Mesenchymal stem cell (in vitro differentiated cells and primary cell): ENCODE measurements around the gene NDC1.

Source experiments
- DNase-seq: peaks from one replicate; pipeline ENCODE4 v3.0.0-alpha.2; 2013
- H2AFZ ChIP-seq: one replicate; pipeline ENCODE4 v1.6.1; 2013; ENCODE audit warnings: low read depth, mild to moderate bottlenecking, control low read depth, inconsistent platforms, low read length, moderate library complexity
- H2AK5ac ChIP-seq: 2 replicates; pipeline ENCODE4 v1.6.1; 2013; ENCODE audit warnings: low read length, moderate library complexity, mild to moderate bottlenecking, inconsistent platforms; ENCODE audit not compliant: severe bottlenecking
- H2BK120ac ChIP-seq: one replicate; pipeline ENCODE4 v1.6.1; 2013; ENCODE audit warnings: low read depth, mild to moderate bottlenecking, inconsistent platforms, low read length, moderate library complexity
- H2BK12ac ChIP-seq, 2 experiments: one replicate each; pipeline ENCODE4 v1.6.1; 2013; ENCODE audit warnings: inconsistent platforms in 2 of 2, low read length in 2 of 2, mild to moderate bottlenecking in 2 of 2, moderate library complexity in 2 of 2, control low read depth in 1 of 2
- H2BK15ac ChIP-seq: one replicate; pipeline ENCODE4 v1.6.1; 2013; ENCODE audit warnings: mild to moderate bottlenecking, low read depth, inconsistent platforms; ENCODE audit not compliant: poor library complexity, severe bottlenecking
- H2BK5ac ChIP-seq: 2 replicates; pipeline ENCODE4 v1.6.1; 2013; ENCODE audit warnings: low read depth, mild to moderate bottlenecking, low read length, control low read depth, inconsistent platforms; ENCODE audit not compliant: poor library complexity, severe bottlenecking
- H3K14ac ChIP-seq, 2 experiments: one replicate each; pipeline ENCODE4 v1.6.1; 2013; ENCODE audit warnings: inconsistent platforms in 2 of 2, low read length in 2 of 2, control low read depth in 1 of 2, mild to moderate bottlenecking in 1 of 2, moderate library complexity in 1 of 2
- H3K18ac ChIP-seq, 2 experiments: one replicate each; pipeline ENCODE4 v1.6.1; 2013; ENCODE audit warnings: inconsistent platforms in 2 of 2, low read length in 2 of 2, control low read depth in 1 of 2, low read depth in 1 of 2, mild to moderate bottlenecking in 1 of 2
- H3K23ac ChIP-seq, 2 experiments: one replicate each; pipeline ENCODE4 v1.6.1; 2013; ENCODE audit warnings: inconsistent platforms in 2 of 2, low read length in 2 of 2, mild to moderate bottlenecking in 2 of 2, moderate library complexity in 2 of 2, control low read depth in 1 of 2
- H3K27ac ChIP-seq: 2 replicates; pipeline ENCODE4 v1.5.1; 2013; ENCODE audit warnings: mild to moderate bottlenecking, moderate library complexity, low read length, control low read depth, inconsistent platforms; ENCODE audit not compliant: poor library complexity, severe bottlenecking
- H3K27me3 ChIP-seq, 2 experiments: 2 replicates each; pipeline versions ENCODE4 v1.6.1 to v1.7.0; 2013; ENCODE audit warnings: low read length in 2 of 2, mild to moderate bottlenecking in 2 of 2, moderate library complexity in 2 of 2, control low read depth in 1 of 2, inconsistent platforms in 1 of 2; ENCODE audit not compliant: control insufficient read depth in 1 of 2, insufficient read depth in 1 of 2
- H3K36me3 ChIP-seq, 2 experiments: 2 replicates each; pipeline versions ENCODE4 v1.6.1 to v1.7.0; 2013; ENCODE audit warnings: low read length in 2 of 2, control low read depth in 1 of 2, inconsistent platforms in 1 of 2, low read depth in 1 of 2, mild to moderate bottlenecking in 1 of 2; ENCODE audit not compliant: insufficient read depth in 2 of 2, control insufficient read depth in 1 of 2
- H3K4ac ChIP-seq, 2 experiments: one replicate each; pipeline ENCODE4 v1.6.1; 2013; ENCODE audit warnings: inconsistent platforms in 2 of 2, low read length in 2 of 2, mild to moderate bottlenecking in 2 of 2, moderate library complexity in 2 of 2, control low read depth in 1 of 2, low read depth in 1 of 2
- H3K4me1 ChIP-seq: 2 replicates; pipeline ENCODE4 v1.6.1; 2013; ENCODE audit warnings: low read depth, low read length, control low read depth; ENCODE audit not compliant: control insufficient read depth, insufficient read depth
- H3K4me2 ChIP-seq: 2 replicates; pipeline ENCODE4 v1.6.1; 2013; ENCODE audit warnings: low read length, mild to moderate bottlenecking, inconsistent platforms; ENCODE audit not compliant: poor library complexity, severe bottlenecking
- H3K4me3 ChIP-seq, 2 experiments: 2 replicates each; pipeline versions ENCODE4 v1.5.1 to v1.7.0; 2013; ENCODE audit warnings: low read length in 2 of 2, mild to moderate bottlenecking in 2 of 2, control low read depth in 1 of 2, low read depth in 1 of 2; ENCODE audit not compliant: insufficient read depth in 1 of 2
- H3K79me1 ChIP-seq: replicated peaks from 2 replicates; pipeline ENCODE4 v1.6.1; 2013; ENCODE audit warnings: mild to moderate bottlenecking, control low read depth, low read length, inconsistent platforms; ENCODE audit not compliant: poor library complexity, severe bottlenecking
- H3K9ac ChIP-seq: 2 replicates; pipeline ENCODE4 v1.7.0; 2013; ENCODE audit warnings: mild to moderate bottlenecking, low read length, moderate library complexity
- H3K9me3 ChIP-seq: 2 replicates; pipeline ENCODE4 v1.7.0; 2013; ENCODE audit warnings: mild to moderate bottlenecking, low read length; ENCODE audit not compliant: control insufficient read depth
- H4K8ac ChIP-seq: one replicate; pipeline ENCODE4 v1.6.1; 2013; ENCODE audit warnings: inconsistent platforms, mild to moderate bottlenecking, low read length, moderate library complexity
- H4K91ac ChIP-seq: one replicate; pipeline ENCODE4 v1.6.1; 2013; ENCODE audit warnings: mild to moderate bottlenecking, low read length, inconsistent platforms
- WGBS: methylation state at CpG from one replicate; pipeline ENCODE4 v1.1.7; 2013; ENCODE audit warnings: mixed read lengths; 5-methylcytosine and 5-hydroxymethylcytosine counted together

NDC1 gene

GRCh38 chr1:53738205-53739108 is 99.6 kb downstream of the NDC1 start:
- H3K27me3 ChIP-seq = peaks cover 0 to 43% of the 10 kb centered on the region in 2 experiments
- H3K23ac ChIP-seq = peak overlapping the region in 1 of 2 experiments; percentile 87
- peak overlapping the region in 1 of 2 experiments; percentile 68 for H3K14ac ChIP-seq
- peak overlapping the region; percentile 65 for H3K9ac ChIP-seq
- peaks cover 28% of the 10 kb centered on the region for H3K4me1 ChIP-seq
- H3K18ac ChIP-seq = peak overlapping the region; percentile 45 to 81
- H4K8ac ChIP-seq = peak overlapping the region; percentile 22
- H3K79me1 ChIP-seq = no peaks in the 10 kb centered on the region
- H2BK15ac ChIP-seq = no peak overlapping the region
- 2% methylated on average over 80 of the region's 101 CpGs for WGBS
- no peaks in the 10 kb centered on the region for H3K36me3 ChIP-seq
- peak overlapping the region; percentile 46 for H2AFZ ChIP-seq
- no peak overlapping the region for H4K91ac ChIP-seq
- H2BK12ac ChIP-seq = peak overlapping the region in 1 of 2 experiments; percentile 10
- no peaks in the 10 kb centered on the region for H3K9me3 ChIP-seq
- H3K27ac ChIP-seq = peak overlapping the region; percentile 70
- peak overlapping the region; percentile 81 to 95 for H3K4me3 ChIP-seq
- H2AK5ac ChIP-seq = peak overlapping the region; percentile 53
- no peak overlapping the region for H2BK5ac ChIP-seq
- DNase-seq = no peak
- peak overlapping the region in 1 of 2 experiments; percentile 6 for H3K4ac ChIP-seq
- H3K4me2 ChIP-seq = peak overlapping the region; percentile 95
- H2BK120ac ChIP-seq = no peak overlapping the region

DNA sequence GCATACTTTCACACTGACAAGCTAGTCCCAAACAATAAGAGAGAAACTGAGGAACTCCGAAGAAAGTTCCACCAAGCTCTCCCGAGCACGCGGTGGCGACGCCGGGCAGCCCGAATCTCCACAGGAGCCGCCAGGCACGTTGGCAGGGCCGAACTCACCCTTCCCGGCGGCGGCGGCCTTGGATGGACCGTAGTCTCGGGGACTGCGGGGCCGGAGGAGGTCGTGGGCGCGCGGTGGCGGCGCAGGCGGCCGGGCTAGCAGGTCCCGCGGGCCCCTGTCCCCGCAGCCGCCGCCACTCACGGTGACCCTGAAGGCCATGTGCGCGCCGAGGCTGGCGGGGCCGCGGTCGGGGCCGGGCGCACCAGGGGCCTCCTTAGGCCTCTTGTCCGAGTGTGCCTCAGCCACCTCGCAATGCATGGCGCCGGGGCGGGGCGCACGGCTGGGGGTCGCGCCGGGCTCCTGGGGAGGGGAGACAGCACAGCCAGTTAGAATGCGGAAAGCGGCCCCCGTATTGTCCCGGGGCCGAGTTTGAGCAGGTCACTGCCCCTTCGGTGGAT is 100.4 kb downstream of the NDC1 start:
- DNase-seq = no peak
- no peak overlapping the region for H3K23ac ChIP-seq
- no peaks in the 10 kb centered on the region for H3K79me1 ChIP-seq
- peaks cover 28% of the 10 kb centered on the region for H3K4me1 ChIP-seq
- peak overlapping the region; percentile 40 for H2BK5ac ChIP-seq
- peaks cover 0 to 43% of the 10 kb centered on the region in 2 experiments for H3K27me3 ChIP-seq
- no peak overlapping the region for H3K14ac ChIP-seq
- H2AK5ac ChIP-seq = no peak overlapping the region
- no peaks in the 10 kb centered on the region for H3K9me3 ChIP-seq
- WGBS = 6% methylated on average over 49 of the region's 58 CpGs
- H2BK15ac ChIP-seq = peak overlapping the region; percentile 57
- H3K36me3 ChIP-seq = no peaks in the 10 kb centered on the region
- H4K91ac ChIP-seq = no peak overlapping the region
- peak overlapping the region; percentile 81 to 95 for H3K4me3 ChIP-seq
- H2BK120ac ChIP-seq = no peak overlapping the region
- peak overlapping the region; percentile 95 for H3K4me2 ChIP-seq
- peak overlapping the region; percentile 99 for H3K27ac ChIP-seq
- no peak overlapping the region for H2BK12ac ChIP-seq
- H4K8ac ChIP-seq = no peak overlapping the region
- H3K18ac ChIP-seq = no peak overlapping the region
- H3K9ac ChIP-seq = peak overlapping the region; percentile 65
- no peak overlapping the region for H3K4ac ChIP-seq
- H2AFZ ChIP-seq = peak overlapping the region; percentile 46

GRCh38 chr1:53736290-53736689 is 101.8 kb downstream of the NDC1 start:
- WGBS = 70% methylated on average over 10 of the region's 11 CpGs
- H2BK15ac ChIP-seq = no peak overlapping the region
- H3K23ac ChIP-seq = no peak overlapping the region

DNA sequence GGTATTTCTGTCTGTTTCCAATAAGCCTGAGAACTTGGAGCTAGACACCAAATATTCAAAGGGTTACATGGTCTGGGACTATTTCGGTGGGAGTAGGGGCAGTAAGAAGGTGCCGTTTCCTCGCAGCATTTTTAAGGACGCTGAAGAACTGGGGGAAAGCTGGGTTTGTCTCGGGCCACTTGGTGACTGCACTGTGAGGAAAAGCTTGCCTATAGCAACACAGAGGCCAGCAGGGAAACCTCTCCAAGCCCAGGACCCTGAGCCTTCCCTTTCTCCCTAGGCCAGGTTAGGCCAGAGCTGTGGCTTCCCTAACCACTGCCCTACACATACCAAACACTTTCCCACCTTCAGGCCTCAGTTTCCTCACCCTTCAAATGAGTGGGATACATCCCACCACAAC is 102.4 kb downstream of the NDC1 start:
- Histone ChIP-seq H3K4me1 (peaks cover 34% of the 10 kb centered on the region), H2BK15ac (no peak overlapping the region), H3K4me3 (no peak overlapping the region), H3K23ac (no peak overlapping the region), H3K9ac (no peak overlapping the region), H2AFZ (no peak overlapping the region), H2BK120ac (no peak overlapping the region), H2BK5ac (peak overlapping the region; percentile 69), H4K8ac (no peak overlapping the region), H3K27ac (peak overlapping the region; percentile 99), H3K9me3 (no peaks in the 10 kb centered on the region), H3K4ac (no peak overlapping the region), H3K36me3 (no peaks in the 10 kb centered on the region), H3K27me3 (peaks cover 0 to 52% of the 10 kb centered on the region in 2 experiments), H3K79me1 (no peaks in the 10 kb centered on the region), H2AK5ac (peak overlapping the region; percentile 99), H4K91ac (no peak overlapping the region), H2BK12ac (no peak overlapping the region), H3K4me2 (peak overlapping the region; percentile 95), H3K18ac (no peak overlapping the region), H3K14ac (no peak overlapping the region)
- DNase-seq = no peak
- 91% methylated on average over 5 of the region's 5 CpGs for WGBS

More at GRCh38 chr1:53736290-53736689, 101.8 kb downstream of the NDC1 start:
- H3K79me1 ChIP-seq = no peaks in the 10 kb centered on the region
- H3K4me1 ChIP-seq = peaks cover 32% of the 10 kb centered on the region
- H2AK5ac ChIP-seq = peak overlapping the region; percentile 78
- peak overlapping the region; percentile 95 for H3K4me2 ChIP-seq
- peak overlapping the region in 1 of 2 experiments; percentile 4 for H3K4me3 ChIP-seq
- no peak overlapping the region for H4K8ac ChIP-seq
- no peak overlapping the region for H3K9ac ChIP-seq
- H3K9me3 ChIP-seq = no peaks in the 10 kb centered on the region
- no peak for DNase-seq
- H3K4ac ChIP-seq = no peak overlapping the region
- no peak overlapping the region for H2AFZ ChIP-seq
- H2BK12ac ChIP-seq = no peak overlapping the region
- H3K27ac ChIP-seq = peak overlapping the region; percentile 99
- no peaks in the 10 kb centered on the region for H3K36me3 ChIP-seq
- H2BK5ac ChIP-seq = no peak overlapping the region
- H3K18ac ChIP-seq = no peak overlapping the region
- H4K91ac ChIP-seq = no peak overlapping the region
- H3K27me3 ChIP-seq = peaks cover 0 to 46% of the 10 kb centered on the region in 2 experiments
- H2BK120ac ChIP-seq = no peak overlapping the region
- no peak overlapping the region for H3K14ac ChIP-seq
